Omental fat pad (tissue), 4 donors: Measurements from ENCODE around the gene ABCC3. TPM values are rescaled to one million over a fixed set of nuclear protein-coding genes. Genes with fewer than 3 reads are reported as not detected.
A peak's percentile ranks its signal among the peaks of the same experiment; 100 is the strongest.

ENCODE experiments used
- ATAC-seq: fragments of 150-250 bp; one replicate; pipeline ENCODE4 v1.9.1; 2016; ENCODE audit warnings: mild to moderate bottlenecking, moderate library complexity; ENCODE audit not compliant: low FRiP score
- DNase-seq: peaks from one replicate; pipeline ENCODE4 v3.0.0-alpha.2; 2019; ENCODE audit warnings: low spot score
- CTCF ChIP-seq, 3 donors: fragments of 450-650 bp; IDR thresholded peaks; one replicate each; pipeline ENCODE4 v1.5.1; 2016 to 2017; ENCODE audit warnings: antibody characterized with exemption in 3 of 3, mild to moderate bottlenecking in 3 of 3, moderate library complexity in 2 of 3
- total RNA-seq, 4 donors: library from RNA; depleted of rRNA; stranded (reverse); fragments of >200 nt; gene quantifications; one replicate each; pipeline ENCODE4 v1.1.0, GENCODE V29; 2016

The ABCC3 gene
- total RNA-seq, 4 donors from 2014 or later, result 2.8 to 19.9 (median 11.1) TPM

DNA sequence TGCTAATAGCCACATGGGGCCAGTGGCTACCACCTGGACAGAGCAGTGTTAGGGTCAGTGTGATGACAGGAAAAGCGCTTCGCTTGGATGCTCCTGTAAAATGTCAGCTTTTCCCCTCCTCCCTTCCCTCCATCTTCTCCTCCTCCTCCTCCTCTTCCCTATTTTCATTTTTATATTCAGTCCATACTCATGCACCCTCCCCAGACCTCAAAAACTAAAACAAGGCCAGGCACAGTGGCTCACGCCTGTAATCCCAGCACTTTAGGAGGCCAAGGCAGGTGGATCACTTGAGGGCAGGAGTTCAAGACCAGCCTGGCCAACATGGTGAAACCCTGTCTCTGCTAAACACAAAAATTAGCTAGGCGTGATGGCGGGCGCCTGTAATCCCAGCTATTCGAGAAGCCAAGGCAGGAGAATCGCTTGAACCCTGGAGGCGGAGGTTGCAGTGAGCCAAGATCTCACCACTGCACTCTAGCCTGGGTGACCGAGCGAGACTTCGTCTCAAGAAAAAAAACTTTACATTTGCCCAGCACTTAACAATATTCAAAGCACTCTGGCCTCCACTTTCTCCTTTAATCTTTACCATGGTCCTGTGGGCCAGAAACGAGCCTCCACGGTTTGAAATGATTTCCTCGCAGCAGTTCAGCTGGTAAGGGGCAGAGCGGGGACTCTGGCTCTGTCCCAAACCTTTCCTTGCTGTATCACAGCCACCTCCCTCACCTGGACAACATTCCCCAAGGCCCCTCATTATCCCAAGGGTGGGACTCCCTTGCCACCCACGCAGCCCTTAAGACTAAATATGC, 51.2 kb downstream of the ABCC3 start:
- DNase-seq, result no peak
- no peak for ATAC-seq
- TF ChIP-seq CTCF (IDR thresholded peaks at IDR 0.05), result no peak

DNA sequence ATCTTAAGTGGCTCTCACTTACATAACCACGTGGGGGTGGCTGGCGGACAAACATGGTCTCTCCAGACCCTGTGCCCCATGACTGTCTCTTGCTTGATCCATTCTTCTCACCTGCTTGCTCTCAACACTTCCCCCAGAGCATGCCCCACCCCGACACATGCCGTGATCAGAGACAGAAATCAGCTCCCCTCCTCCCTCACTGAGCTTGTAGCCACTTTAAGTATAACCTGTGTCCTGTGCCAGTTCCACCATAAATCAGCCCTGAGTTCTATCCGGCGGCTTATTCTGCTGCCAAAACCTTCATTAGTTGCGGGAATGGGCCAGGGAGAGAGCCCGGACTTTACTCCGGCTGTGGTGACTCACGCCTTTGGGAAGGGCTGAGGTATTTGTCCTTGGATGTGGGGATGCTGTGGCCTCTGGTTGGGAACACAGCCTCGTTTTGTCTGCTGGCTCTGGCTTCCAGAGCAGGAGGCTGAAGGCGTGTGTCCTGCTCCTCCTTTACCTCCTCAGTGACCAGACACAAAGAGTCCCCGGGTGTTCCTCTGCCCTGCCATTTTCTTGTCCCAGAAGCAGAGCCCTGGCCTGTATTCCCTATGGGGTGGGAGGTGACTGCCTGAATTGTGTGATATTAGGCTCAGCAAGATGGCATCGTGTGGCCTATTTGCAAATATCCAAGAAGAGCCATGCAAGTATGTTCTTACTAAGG, 52.0 kb downstream of the ABCC3 start:
- TF ChIP-seq CTCF (IDR thresholded peaks at IDR 0.05), result no peak
- DNase-seq, result peak; percentile 36
- peak; percentile 77 for ATAC-seq

DNA sequence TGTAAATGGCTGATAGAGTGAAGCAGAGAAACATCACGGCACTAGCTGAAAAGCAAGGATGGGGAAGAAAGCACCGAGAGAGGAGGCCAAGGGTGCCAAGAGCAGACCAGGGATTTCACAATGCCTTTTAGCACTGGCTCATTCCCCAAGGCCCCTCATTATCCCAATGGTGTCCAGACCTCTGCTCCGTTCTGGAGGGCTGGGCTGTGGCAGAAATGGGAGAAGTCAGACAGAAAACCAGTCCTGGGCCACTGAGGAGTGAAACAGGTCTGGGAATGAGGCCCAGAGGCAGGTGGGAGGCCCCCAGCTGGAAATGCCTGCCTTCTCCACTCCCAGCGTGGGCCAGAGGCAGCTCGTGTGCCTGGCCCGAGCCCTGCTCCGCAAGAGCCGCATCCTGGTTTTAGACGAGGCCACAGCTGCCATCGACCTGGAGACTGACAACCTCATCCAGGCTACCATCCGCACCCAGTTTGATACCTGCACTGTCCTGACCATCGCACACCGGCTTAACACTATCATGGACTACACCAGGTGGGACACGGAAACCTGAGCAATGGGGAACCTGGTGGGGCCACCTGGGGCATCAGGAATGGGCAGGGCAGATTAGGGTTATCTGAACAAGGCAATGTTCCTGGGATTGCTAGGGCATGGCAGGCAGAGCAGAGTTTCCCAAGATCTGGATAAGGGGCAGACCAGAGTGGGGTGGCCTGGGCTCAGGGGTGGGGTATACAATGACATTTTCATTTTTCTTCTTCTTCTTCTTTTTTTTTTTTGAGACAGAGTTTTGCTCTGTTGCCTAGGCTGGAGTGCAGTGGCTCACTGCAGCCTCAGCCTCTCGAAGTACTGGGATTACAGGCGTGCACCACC, 52.8 kb downstream of the ABCC3 start:
- no peak for TF ChIP-seq CTCF (IDR thresholded peaks at IDR 0.05)
- no peak for DNase-seq
- ATAC-seq, result peak; percentile 51

DNA sequence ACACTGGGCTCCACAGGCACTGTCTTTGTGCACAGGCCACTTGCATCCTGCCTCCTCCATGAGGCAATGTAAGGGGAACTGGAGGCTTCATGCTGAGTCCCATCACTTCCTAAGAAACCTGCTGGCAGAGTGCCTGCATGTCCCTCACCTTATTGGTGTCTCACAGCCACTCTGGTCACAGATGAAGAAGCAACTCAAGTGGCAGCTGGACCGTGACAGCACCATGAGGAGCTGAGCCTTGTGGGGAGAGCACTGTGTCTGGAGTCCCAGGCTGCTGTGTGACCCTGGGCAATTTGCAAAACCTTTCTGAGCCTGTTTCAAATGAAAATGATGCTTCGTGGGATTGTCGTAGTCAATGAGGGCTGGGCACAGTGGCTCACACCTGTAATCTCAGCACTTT, 53.6 kb downstream of the ABCC3 start:
- TF ChIP-seq CTCF (IDR thresholded peaks at IDR 0.05), result no peak
- ATAC-seq (no peak), DNase-seq (no peak)

- DNase-seq (no peak), ATAC-seq (peak; percentile 30)
- TF ChIP-seq CTCF (IDR thresholded peaks at IDR 0.05), result no peak
These were observed 54.6 kb downstream of the ABCC3 start for GRCh38 chr17:50689251-50689650.

DNA sequence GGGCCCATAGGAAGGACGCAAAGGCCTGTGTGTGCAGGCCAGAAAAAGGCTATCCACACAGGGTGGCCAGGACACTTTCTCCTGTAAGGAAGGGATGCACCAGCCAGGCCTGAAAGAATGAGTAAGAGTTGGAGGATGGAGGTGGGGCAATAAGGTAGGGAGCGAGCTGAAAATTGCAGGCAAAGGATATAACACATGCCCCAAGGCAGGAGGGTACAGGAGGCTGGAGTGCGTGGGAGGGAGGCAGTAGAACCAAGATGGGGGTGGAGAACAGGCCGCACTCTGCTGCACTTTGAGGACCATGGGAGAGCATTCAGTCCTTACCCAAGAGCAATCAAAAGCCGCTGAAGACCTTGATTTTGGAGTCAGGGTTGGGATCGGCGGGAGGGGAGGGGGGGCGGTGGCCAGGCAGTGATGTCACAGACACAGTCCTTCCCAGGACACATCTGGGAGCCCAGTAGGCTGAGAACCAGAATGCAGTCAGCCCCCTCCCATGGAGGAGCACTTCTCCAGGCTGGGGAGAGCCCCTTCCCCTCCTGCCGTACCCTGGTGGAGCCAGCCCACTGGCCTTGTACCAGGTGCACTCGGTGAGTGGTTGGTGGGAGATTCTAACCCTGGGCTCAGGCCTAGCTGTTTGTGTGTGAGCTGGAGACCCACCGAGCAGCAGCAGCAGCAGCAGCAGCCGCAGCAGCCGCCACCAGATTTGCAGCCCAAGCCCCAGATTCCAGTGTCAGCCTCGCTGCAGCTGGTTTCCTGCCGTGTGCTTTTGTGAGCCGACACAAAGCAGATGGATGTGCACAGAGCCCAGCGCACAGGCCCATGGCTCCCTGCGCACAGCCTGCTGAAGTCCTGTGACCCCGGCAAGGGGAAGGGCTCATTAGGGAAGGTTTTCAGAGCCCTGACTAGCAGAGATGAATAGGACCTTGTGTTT, 55.5 kb downstream of the ABCC3 start:
- ATAC-seq (no peak), DNase-seq (no peak)
- no peak for TF ChIP-seq CTCF (IDR thresholded peaks at IDR 0.05)
